H1 (cell line): ENCODE measurements around the gene PLCL2.

Experiments used
- ASH2L ChIP-seq: fragments of 200-600, 300-600 bp; sonication (generic); IDR thresholded peaks from one replicate; pipeline ENCODE4 v1.7.1; 2017; ENCODE audit warnings: low read length
- EZH2 ChIP-seq: fragments of 200-600 bp; sonication (generic); IDR thresholded peaks from 2 replicates; pipeline ENCODE4 v1.7.1; 2012; ENCODE audit warnings: low read depth, mild to moderate bottlenecking, moderate library complexity, low read length, inconsistent platforms; ENCODE audit not compliant: severe bottlenecking
- GABPA ChIP-seq: IDR thresholded peaks from 2 replicates; pipeline ENCODE4 v1.6.1; 2011; ENCODE audit warnings: mild to moderate bottlenecking, low read length, moderate library complexity, borderline replicate concordance; ENCODE audit not compliant: insufficient read depth
- GTF2F1 ChIP-seq: IDR thresholded peaks from 2 replicates; pipeline ENCODE4 v1.6.1; 2012; ENCODE audit warnings: low read depth, low read length, improper control_type of control experiment, borderline replicate concordance
- HDAC6 ChIP-seq: IDR thresholded peaks from one replicate; pipeline ENCODE4 v1.7.1; 2012; ENCODE audit warnings: low read depth, mild to moderate bottlenecking, inconsistent platforms, low read length, moderate library complexity
- KDM4A ChIP-seq: IDR thresholded peaks from one replicate; pipeline ENCODE4 v1.7.1; 2012; ENCODE audit warnings: low read depth, mild to moderate bottlenecking, moderate library complexity, low read length, inconsistent platforms; ENCODE audit not compliant: severe bottlenecking
- POLR2AphosphoS5 ChIP-seq: IDR thresholded peaks from 2 replicates; pipeline ENCODE4 v1.6.1; 2011; ENCODE audit warnings: low read depth, low read length
- SUZ12 ChIP-seq: fragments of 200-600 bp; sonication (generic); IDR thresholded peaks from 2 replicates; pipeline ENCODE4 v1.6.1; 2012; ENCODE audit warnings: mild to moderate bottlenecking, inconsistent platforms, low read length, moderate library complexity, mixed read lengths
- TF ChIP-seq, protein P1 (sequence below), 3 experiments: IDR thresholded peaks; 1 replicate in 2 of 3; 2 replicates in 1 of 3; pipeline versions ENCODE4 v1.5.1 to v1.6.1; 2011; ENCODE audit warnings: low read length in 3 of 3, mild to moderate bottlenecking in 3 of 3, inconsistent platforms in 2 of 3, low read depth in 1 of 3, moderate library complexity in 1 of 3; ENCODE audit not compliant: insufficient read depth in 1 of 3; ENCODE audit errors: control extremely low read depth in 1 of 3

DNA sequence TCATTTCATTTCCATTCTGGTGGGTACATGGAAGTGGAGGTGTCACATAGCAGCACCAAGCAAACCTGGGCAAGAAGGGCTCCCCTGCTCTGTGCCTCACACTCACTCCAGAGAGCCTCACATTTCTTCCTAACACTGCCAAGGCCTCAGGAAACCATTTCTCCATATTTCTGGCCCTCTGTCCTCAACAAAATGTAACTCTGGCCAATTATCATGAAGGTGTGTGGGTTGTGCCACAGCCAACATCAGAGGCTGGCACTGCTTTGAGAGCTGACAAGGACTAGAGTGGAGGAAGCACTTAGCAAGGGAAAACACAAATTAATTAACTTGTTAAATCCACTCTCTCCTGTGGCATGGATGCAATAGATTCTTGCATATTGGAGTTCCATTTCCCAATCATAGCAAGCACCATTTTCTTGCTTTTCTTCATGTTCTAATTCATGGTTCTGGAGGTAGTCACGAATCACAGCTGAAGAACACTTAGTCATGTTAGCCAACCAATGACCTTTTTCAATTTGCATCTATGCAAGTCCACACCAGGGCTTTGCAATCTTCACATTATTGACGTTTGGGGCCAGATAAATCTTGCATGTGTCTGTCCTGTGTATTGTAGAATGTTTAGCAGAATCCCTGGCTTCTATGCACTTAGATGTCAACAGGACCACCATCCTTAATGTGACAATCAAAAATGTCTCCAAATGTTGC, 241.1 kb downstream of the PLCL2 start:
- TF ChIP-seq, protein P1, sequence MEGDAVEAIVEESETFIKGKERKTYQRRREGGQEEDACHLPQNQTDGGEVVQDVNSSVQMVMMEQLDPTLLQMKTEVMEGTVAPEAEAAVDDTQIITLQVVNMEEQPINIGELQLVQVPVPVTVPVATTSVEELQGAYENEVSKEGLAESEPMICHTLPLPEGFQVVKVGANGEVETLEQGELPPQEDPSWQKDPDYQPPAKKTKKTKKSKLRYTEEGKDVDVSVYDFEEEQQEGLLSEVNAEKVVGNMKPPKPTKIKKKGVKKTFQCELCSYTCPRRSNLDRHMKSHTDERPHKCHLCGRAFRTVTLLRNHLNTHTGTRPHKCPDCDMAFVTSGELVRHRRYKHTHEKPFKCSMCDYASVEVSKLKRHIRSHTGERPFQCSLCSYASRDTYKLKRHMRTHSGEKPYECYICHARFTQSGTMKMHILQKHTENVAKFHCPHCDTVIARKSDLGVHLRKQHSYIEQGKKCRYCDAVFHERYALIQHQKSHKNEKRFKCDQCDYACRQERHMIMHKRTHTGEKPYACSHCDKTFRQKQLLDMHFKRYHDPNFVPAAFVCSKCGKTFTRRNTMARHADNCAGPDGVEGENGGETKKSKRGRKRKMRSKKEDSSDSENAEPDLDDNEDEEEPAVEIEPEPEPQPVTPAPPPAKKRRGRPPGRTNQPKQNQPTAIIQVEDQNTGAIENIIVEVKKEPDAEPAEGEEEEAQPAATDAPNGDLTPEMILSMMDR (IDR thresholded peaks at IDR 0.05; ENCODE audit: control extremely low read depth in 1 of 3, insufficient read depth in 1 of 3, low read depth in 1 of 3, low read length in 3 of 3): no peak
- TF ChIP-seq KDM4A: no peak
- no peak for TF ChIP-seq HDAC6
- no peak for TF ChIP-seq EZH2
- no peak for TF ChIP-seq POLR2AphosphoS5
- no peak for TF ChIP-seq GABPA
- TF ChIP-seq GTF2F1: no peak
- TF ChIP-seq ASH2L: no peak
- TF ChIP-seq SUZ12: no peak
